ENCODE data around the gene PEX7.
"Not testable (repeated sequence)": the region's sequence is repeated elsewhere in the genome, so short reads cannot be mapped to it uniquely, and the experiment has no call there.

The PEX7 gene

GRCh38 chr6:136952714-136953260 lies 130.4 kb downstream of the PEX7 start:
- DNase-seq (ENCODE audit: low spot score), result no peak

DNA sequence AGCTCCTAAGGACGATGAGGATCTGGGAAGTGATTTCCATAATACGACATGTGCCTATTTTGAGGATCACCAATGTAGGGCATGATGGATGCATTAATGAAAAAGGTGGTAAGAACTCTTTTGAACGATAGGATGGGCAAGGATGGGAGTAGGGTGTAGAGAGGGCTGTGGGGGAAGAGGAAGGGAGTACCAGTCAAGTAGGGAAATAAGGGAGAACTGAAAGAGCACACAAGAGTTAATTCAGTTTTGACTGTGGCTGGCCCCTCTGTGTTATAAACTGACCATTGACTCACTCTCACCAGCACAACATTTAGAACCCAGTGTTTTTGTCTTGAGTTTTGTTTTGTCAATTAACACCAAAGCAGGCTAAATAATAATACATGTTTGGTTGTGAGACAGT lies 132.7 kb downstream of the PEX7 start:
- no peak for DNase-seq (ENCODE audit: low spot score)

DNA sequence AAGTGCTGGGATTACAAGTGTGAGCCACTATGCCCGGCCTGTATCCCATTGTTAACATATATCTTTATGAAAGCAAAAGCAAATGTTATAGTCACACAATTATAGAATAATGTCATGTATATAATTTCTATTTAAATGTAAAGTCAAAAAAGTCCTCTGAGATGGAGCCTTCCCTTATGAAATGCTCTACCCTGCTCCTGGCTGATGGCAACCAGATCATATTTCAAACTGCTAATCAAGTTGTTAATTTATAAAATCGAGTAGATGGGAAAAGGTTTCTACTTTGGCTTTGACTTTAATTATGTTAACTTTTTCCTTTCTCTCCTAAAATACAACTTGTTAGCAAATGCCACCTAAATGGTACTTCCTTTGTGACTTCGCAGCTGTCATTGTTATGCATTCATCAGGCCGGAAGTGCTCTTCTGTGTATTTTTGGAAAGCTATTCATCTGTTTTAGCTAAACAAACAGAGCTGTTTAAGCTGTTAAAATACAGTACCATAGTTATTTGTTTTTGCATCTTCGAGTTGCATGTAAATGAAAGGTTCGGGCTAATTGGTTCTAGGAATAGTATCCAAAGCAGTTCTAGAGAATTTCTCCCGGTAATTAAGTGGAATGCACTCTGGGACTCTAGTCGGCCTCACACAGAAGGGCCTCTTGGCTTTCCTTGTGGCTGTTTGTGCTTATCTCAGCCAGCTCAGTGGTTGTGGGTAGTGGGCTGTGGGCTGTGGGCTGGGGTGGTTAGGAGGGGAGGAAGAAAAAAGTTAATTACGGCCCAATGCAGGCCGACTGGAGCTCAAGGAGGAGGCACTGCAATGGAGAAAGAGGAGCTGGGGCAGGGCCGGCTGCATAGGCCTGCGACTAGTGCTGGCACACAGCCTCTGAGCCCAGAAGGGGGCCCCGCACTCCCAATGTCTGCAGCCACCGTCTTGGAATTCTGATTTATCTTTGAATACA lies 134.5 kb downstream of the PEX7 start:
- DNase-seq (ENCODE audit: low spot score), result no peak

- no peak for DNase-seq (ENCODE audit: low spot score)
Measured at GRCh38 chr6:136958168-136958567, 135.8 kb downstream of the PEX7 start.

DNA sequence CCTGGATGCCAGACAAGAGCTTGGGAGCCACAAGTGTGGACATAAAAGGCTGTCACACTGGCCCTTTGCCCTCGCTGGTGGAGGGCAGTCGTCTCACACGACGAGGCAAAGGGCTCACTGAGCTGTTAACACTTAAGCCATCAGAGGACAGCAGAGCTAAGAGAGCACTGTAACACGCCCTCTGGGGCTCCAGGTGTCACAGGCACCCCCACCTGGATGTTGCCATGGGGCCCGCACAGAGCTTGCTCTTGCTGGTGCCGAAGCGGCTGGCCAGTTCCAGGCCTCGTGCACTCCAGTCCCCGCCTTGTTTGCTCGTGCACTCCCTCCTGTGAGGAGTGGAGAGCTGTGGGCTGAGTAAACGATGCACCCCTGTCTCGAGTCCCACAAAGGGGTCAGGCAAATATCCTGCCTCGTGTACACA lies 137.1 kb downstream of the PEX7 start:
- DNase-seq (ENCODE audit: low spot score), result peak; percentile 64

GRCh38 chr6:136959935-136960334 lies 137.5 kb downstream of the PEX7 start:
- DNase-seq (ENCODE audit: low spot score), result not testable (repeated sequence)

DNA sequence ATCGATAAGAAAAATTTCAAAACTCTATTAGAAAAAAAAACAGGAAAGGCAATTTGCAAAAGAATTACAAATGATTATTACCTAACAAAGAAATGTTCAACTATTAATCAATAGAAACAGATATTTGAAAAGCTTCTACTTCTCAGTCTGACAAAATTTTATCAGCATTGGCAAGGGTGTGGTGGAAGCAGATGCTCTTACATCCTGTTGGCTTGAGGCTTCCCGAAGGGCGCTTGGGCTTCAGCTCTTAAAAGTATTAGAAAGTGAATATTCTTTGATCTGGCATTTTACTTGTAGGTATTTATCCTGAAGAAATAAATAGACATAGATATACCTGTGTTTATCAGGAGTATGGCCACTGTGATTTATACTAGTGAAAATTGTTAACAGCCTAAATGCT lies 138.4 kb downstream of the PEX7 start:
- DNase-seq (ENCODE audit: low spot score), result no peak

DNA sequence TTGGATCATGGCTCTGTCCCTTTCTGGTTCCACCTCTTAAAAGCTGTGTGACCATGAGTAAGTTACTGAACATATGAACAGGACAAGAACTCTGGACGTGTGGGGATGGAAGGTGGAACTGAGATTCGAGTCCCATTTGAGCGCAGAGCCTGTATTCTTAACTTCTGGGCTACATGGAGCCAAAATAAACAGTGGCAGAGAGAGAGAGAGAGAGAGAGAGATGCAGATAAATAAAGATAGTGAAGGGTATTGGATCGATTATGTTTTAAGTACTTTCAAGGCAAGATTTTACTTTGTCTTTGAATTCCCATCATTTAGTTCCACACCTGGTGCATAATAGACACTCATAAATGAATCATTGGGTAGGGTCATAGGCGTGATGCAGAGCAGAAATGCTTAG lies 139.5 kb downstream of the PEX7 start:
- DNase-seq (ENCODE audit: low spot score), result peak; percentile 61

- peak; percentile 79 for DNase-seq (ENCODE audit: low spot score)
Measured at GRCh38 chr6:136962661-136963060, 140.3 kb downstream of the PEX7 start.

- DNase-seq (ENCODE audit: low spot score), result no peak
Measured at GRCh38 chr6:136963259-136963658, 140.9 kb downstream of the PEX7 start.
